NCI-H446 (cell line): Measurements from ENCODE around the gene TMEM218.
"Not testable (repeated sequence)": the region's sequence is repeated elsewhere in the genome, so short reads cannot be mapped to it uniquely, and the experiment has no call there.

Source experiments
- DNase-seq, 2 experiments: peaks; one replicate each; lab custom pipeline; 2025; lab: John Stamatoyannopoulos, UW

The TMEM218 gene

DNA sequence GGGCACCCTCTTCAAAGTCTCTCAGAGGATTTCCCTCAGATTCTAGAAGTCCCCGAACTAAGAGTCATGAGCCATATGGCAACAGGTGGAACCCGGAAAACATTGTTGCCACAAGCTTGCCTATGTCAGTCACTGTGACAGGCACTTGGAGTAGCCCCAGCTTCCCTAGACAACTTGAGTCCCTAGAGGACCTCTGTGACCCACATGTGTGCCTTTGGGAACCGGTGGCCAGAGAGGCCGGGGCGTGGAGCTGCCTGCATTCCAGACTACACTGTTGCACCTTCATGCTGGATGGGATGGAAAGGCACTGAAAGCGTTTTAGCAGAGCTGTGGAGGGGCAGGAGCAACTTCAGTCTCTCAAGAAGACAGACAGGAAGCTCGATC is 36.2 kb downstream of the TMEM218 start:
- DNase-seq: no peak

- no peak for DNase-seq
These were observed 36.8 kb downstream of the TMEM218 start for GRCh38 chr11:125074511-125075241.

DNA sequence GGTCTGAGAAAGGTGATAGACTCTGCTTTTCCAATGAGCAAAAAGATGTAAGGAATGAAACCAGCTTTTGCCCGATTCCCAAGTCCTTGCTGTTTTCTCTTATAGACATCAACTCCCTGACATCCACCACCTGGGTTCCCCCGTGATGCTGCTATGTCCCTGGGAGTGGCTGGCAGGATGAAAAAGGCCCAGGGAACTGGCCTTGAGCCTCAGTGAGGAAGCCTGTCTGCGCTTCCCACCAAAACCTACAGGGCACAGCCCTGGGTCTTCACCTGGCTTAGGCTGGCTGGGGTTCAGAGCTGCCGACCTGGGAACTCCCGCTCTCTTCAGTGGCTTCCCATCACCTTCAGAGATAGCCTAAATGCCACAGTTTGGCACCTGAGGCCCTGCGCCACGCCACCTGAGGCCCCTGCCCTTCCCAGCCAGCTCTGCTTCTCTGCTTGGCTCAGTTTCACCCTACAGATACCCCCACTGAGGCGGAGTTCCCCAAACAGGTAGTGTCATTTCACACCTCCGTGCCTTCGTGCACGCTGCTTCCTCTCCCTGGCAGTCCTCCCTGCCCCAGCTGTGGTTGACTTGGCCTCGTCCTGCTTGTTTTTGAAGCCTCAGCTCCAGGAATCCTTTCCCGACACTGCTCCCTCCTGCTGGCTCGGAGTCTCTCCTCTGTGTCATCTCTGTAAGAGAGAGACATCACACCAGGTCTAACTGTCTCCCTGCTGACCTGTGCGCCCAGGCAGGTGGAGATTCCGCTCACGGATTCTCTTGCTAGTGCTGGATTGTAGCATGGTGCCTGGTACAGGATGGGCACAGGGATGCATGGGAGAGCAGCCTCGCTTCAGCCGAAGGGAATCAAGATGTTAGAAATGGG is 37.6 kb downstream of the TMEM218 start:
- DNase-seq: no peak

- DNase-seq: no peak
These were observed 38.4 kb downstream of the TMEM218 start for GRCh38 chr11:125072961-125073590.

- DNase-seq: no peak
These were observed 39.0 kb downstream of the TMEM218 start for GRCh38 chr11:125072218-125072960.

GRCh38 chr11:125071846-125072217 is 39.6 kb downstream of the TMEM218 start:
- DNase-seq: no peak

DNA sequence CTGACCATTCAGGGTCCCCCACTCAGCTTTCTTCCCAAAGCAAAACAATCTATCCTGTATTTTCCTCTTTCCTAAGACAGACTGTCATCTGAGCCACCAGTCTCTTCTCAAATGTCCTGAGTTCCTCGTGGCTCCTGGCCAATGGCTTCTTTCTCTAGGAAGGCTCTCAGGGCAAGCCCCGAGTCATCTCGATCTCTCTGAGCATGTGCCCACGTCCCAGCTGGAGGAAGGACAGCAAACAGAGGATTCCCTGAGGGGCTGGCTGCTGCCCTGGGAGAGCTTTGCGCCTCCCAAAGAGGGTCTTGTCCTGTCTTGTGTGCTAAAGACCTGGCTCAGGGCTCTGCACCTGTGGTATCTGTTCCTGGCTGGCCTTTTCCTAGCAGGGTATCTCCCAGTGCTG is 40.0 kb downstream of the TMEM218 start:
- DNase-seq: no peak

GRCh38 chr11:125070699-125071254 is 40.6 kb downstream of the TMEM218 start:
- no peak for DNase-seq

GRCh38 chr11:125069796-125070195 is 41.6 kb downstream of the TMEM218 start:
- DNase-seq: no peak

GRCh38 chr11:125069008-125069407 is 42.4 kb downstream of the TMEM218 start:
- no peak for DNase-seq

- DNase-seq: no peak
These were observed 43.1 kb downstream of the TMEM218 start for GRCh38 chr11:125068368-125068767.

DNA sequence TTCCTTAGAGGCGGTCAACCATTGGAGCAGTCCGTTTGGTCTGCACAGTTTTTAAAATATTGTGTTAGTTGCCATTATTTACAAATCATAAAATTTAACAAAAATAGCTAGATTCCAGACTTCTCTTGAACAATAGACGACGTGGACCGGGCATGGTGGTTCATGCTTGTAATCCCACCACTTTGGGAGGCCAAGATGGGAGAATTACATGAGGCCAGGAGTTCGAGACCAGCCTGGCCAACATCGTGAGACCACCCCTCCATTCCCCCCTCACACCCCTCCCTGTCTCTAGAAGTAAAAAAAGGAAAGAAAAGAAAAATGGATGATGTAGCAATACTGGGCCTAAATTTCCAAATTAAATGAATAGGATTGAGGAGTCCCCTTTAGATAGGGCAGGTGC is 47.4 kb downstream of the TMEM218 start:
- DNase-seq: no peak

DNA sequence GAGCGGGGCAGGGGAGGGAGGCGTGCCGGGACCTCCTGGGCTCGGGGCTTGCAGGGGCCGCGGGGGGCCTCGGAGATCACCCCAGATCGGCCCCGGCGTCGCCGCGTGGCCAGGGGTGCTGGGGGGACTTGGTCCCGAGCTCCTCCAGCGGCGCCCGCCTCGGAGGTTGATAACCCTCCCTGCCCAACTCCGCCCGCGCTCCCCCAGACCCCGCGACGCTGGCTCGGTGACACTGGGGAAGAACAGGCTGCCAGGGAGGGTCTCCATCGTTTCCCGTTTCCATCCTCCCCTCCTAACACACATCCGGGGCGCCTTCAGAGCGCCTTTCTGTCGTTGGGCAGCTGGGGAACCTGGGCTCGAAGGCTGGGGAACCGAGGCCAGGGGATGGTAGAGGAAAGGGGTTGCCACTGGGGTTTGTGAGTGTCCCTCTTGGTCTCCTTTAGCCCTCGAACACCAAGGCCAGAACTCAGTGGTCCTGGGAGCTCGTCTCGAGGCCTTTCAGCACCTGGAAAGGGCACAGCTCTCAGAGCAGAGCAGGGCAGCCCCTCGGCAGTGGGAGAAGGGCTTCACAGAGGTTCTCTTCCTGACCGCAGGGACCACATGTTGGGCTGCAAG is 47.9 kb downstream of the TMEM218 start:
- DNase-seq: no peak

GRCh38 chr11:125062931-125063428 is 48.4 kb downstream of the TMEM218 start, which contains the start of gene SLC37A2:
Gene SLC37A2, plus strand, starts transcription at chr11:125063305. Its CDS starts 63 bp downstream, at chr11:125063368.
- DNase-seq: no peak

DNA sequence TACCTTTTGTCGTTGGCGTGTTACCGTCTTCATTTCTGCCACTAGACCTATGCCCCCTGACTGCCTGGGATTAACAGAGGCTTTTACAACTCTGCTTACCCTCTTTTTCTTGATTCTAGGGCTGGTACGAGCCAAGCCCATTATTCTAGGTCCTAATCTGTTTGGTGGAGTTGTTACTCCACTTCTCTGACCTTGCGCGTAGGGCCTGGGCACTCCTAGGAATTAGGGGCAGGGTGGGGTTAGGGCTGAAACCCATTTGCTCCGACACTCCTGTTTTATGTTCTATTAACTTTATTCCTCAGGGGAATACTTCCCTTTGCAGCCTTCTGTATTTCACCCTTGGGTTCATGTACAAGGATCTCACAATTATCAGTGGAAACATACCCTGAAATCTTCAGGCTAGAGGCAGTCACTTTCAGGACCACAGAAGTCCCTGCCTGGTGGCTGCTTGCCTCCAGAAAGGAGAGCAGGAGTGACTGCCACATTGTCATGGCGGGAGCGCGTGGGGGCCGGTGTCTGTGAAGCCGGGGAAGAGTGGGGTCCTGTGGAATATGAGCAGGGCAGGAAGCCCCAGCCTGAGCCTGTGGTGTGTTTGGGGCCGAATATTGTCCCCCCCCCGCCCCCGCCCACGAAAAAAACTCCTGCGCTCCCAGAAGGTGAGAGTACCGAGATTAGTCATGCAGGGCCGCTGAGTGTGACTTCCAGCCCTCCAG is 49.1 kb downstream of the TMEM218 start:
- no peak for DNase-seq

- DNase-seq: no peak
These were observed 50.1 kb downstream of the TMEM218 start for GRCh38 chr11:125061281-125061680.

- no peak for DNase-seq
These were observed 53.8 kb downstream of the TMEM218 start for GRCh38 chr11:125057693-125058016.

- DNase-seq: no peak
These were observed 54.3 kb downstream of the TMEM218 start for GRCh38 chr11:125056931-125057692.

- not testable (repeated sequence) for DNase-seq
These were observed 55.3 kb downstream of the TMEM218 start for GRCh38 chr11:125056111-125056510.
